Measurements from ENCODE around the gene FRMD5. TPM values are rescaled to one million over a fixed set of nuclear protein-coding genes. Genes with fewer than 3 reads are reported as not detected.
A peak's percentile ranks its signal among the peaks of the same experiment; 100 is the strongest.

FRMD5 gene
- total RNA-seq, 1 donor from 2014 or later = 3.0 TPM

DNA sequence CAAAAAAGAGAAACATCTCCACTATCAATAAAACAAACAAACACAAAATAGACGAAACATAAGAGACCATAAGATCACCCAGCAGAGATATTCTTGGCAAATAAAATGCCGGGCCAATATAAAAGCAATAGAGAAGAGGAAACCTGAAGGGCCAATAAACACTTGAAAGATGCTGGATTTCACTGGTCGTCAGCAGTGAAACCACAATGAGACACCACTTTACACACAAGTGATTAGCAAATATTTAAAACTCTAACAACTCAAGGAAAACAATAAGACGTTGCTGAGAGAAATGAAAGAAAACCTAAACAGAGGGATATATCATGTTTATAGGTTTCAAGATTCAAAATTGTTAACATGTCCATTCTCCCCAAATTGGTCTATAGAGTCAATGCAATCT lies 219.7 kb downstream of the FRMD5 start:
- no peak overlapping the region for H3K4me3 ChIP-seq (ENCODE audit: low read depth, low read length)
- TF ChIP-seq CTCF (conservative IDR thresholded peaks at IDR 0.05; ENCODE audit: low read depth, low read length) = no peak
- DNase-seq (ENCODE audit: low read depth) = no peak

DNA sequence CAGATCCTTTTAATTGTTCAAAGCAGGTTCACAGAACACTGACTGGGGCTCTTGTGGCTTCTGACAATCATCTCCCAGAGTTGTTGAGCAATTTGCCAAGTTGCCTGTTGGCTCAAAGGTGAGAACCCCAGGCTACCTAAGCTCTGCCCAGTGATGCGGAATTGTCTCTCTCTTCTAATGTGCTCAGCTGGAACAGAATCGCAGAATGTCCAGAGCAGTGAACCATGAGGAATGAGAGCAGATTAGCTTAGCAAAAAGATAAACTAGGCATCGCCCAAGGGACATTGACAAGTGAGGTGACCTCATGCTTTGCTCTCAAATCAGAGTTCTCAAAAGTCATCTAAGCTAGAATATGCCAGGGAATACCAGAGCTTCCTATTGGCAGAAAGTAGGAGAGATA lies 220.2 kb downstream of the FRMD5 start:
- DNase-seq (ENCODE audit: low read depth) = peak; percentile 98
- no peak for TF ChIP-seq CTCF (conservative IDR thresholded peaks at IDR 0.05; ENCODE audit: low read depth, low read length)
- H3K4me3 ChIP-seq (ENCODE audit: low read depth, low read length) = no peak overlapping the region

DNA sequence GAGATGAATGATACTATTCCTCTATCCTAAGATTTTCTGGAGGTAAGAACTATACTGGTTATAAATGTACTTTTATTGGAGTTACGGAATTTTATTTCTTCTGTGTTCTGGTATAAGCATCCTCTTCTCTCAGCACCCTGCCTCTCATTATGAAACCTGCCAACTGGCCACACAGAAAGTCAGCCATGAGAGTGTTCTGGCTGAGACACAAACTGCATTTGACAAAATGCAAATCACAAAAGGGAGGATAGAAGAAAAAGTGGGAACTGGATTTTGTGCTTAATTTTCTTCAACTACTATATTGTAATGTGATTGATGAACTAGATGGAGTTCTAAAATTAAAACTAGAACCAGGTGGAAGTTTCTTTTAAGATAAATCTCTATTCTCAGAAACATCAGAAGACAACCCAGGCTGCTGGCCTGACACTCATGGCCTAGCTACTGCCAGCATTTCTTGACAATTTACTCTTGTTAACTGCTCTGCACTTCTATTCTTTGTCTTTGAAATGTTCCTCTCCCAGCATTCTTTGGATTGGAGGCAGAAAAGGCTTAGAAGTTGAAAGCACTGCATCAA lies 225.2 kb downstream of the FRMD5 start:
- no peak for DNase-seq (ENCODE audit: low read depth)
- no peak overlapping the region for H3K4me3 ChIP-seq (ENCODE audit: low read depth, low read length)
- no peak for TF ChIP-seq CTCF (conservative IDR thresholded peaks at IDR 0.05; ENCODE audit: low read depth, low read length)

GRCh38 chr15:43968551-43968950 lies 226.5 kb downstream of the FRMD5 start:
- DNase-seq (ENCODE audit: low read depth) = no peak
- TF ChIP-seq CTCF (conservative IDR thresholded peaks at IDR 0.05; ENCODE audit: low read depth, low read length) = no peak
- H3K4me3 ChIP-seq (ENCODE audit: low read depth, low read length) = no peak overlapping the region

- DNase-seq (ENCODE audit: low read depth) = no peak
- TF ChIP-seq CTCF (conservative IDR thresholded peaks at IDR 0.05; ENCODE audit: low read depth, low read length) = no peak
- H3K4me3 ChIP-seq (ENCODE audit: low read depth, low read length) = no peak overlapping the region
These were observed 228.4 kb downstream of the FRMD5 start for GRCh38 chr15:43966646-43967045.

DNA sequence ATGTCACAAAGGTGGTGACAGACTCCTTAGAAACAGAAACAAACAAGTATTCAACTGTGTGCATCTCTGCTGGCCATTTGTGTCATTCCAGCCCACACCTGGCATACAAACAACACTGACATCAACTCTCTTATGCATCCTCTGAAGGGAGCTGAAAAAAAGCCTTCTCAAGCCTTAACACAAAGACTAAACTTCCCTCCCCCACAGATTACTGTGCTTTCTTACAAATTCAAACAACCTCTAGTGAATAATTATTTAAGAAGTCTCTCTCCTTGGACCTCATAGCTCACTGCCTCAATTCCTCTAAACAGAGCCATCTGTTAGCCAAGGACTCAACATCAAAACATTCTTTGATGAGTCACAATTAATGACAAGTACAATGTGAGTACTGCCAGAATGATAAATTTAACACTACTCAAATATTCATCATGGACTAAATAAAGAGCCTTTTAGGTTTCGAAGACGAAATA lies 236.2 kb downstream of the FRMD5 start:
- H3K4me3 ChIP-seq (ENCODE audit: low read depth, low read length) = no peak overlapping the region
- peak; percentile 93 for DNase-seq (ENCODE audit: low read depth)
- TF ChIP-seq CTCF (conservative IDR thresholded peaks at IDR 0.05; ENCODE audit: low read depth, low read length) = no peak

- no peak for DNase-seq (ENCODE audit: low read depth)
- no peak for TF ChIP-seq CTCF (conservative IDR thresholded peaks at IDR 0.05; ENCODE audit: low read depth, low read length)
- H3K4me3 ChIP-seq (ENCODE audit: low read depth, low read length) = no peak overlapping the region
These were observed 237.3 kb downstream of the FRMD5 start for GRCh38 chr15:43957724-43958123.
